B cell (primary cell): ENCODE measurements around the gene CSNK1E.

ENCODE experiments used
- CTCF ChIP-seq: fragments of 200-600 bp; IDR thresholded peaks from one replicate; pipeline ENCODE4 v1.8.0; 2022; ENCODE audit warnings: antibody characterized with exemption, mild to moderate bottlenecking
- EZH2 ChIP-seq: IDR thresholded peaks from 2 replicates; pipeline ENCODE4 v1.6.1; 2012; ENCODE audit warnings: borderline replicate concordance, low read depth, mild to moderate bottlenecking, moderate library complexity, low read length; ENCODE audit not compliant: insufficient read depth, poor library complexity, severe bottlenecking

- TF ChIP-seq CTCF (no peak), EZH2 (no peak)
Measured at GRCh38 chr22:38304526-38304925, 12.7 kb downstream of the CSNK1E start.
